ENCODE measurements around the gene ARHGAP45.

- no peak for TF ChIP-seq CTCF (conservative IDR thresholded peaks at IDR 0.05; ENCODE audit: low read depth, low read length)
- no peak for TF ChIP-seq EZH2 (IDR thresholded peaks at IDR 0.05; ENCODE audit: low read length, unreplicated experiment)
- TF ChIP-seq EZH2phosphoT487 (IDR thresholded peaks at IDR 0.05; ENCODE audit: borderline replicate concordance, low read length), result no peak
These were observed 25.6 kb upstream of the ARHGAP45 start for GRCh38 chr19:1041272-1041834.
